GM12891 (cell line): ENCODE results near the gene CPEB4.

ENCODE experiments used
- POLR2A ChIP-seq: IDR thresholded peaks from 2 replicates; pipeline ENCODE4 v1.6.1; 2011; ENCODE audit warnings: low read depth, low read length, control low read depth
- POLR2AphosphoS5 ChIP-seq: IDR thresholded peaks from 2 replicates; pipeline ENCODE4 v1.6.1; 2011; ENCODE audit warnings: low read depth, low read length, control low read depth
- TAF1 ChIP-seq: IDR thresholded peaks from 2 replicates; pipeline ENCODE4 v1.6.1; 2011; ENCODE audit warnings: low read depth, low read length, control low read depth

- TF ChIP-seq POLR2A (no peak), POLR2AphosphoS5 (no peak), TAF1 (no peak)
Observed at GRCh38 chr5:174008922-174009321, 120.8 kb downstream of the CPEB4 start.
